GM19238 (cell line): ENCODE results near the gene STAP2.
"Not testable (repeated sequence)": the region's sequence is repeated elsewhere in the genome, so short reads cannot be mapped to it uniquely, and the experiment has no call there.

Source experiments
- DNase-seq: peaks from one replicate; pipeline ENCODE4 v3.0.0; 2011; ENCODE audit warnings: low spot score; ENCODE audit not compliant: insufficient read length

The STAP2 gene

GRCh38 chr19:4301590-4302242 is 36.9 kb downstream of the STAP2 start:
- DNase-seq = no peak

- DNase-seq = no peak
Measured at GRCh38 chr19:4300589-4300988, 38.0 kb downstream of the STAP2 start.

GRCh38 chr19:4298810-4299550 is 39.6 kb downstream of the STAP2 start:
- DNase-seq = no peak

- DNase-seq = no peak
Measured at GRCh38 chr19:4297901-4298809, 40.5 kb downstream of the STAP2 start.

- no peak for DNase-seq
Measured at GRCh38 chr19:4295972-4296771, 42.5 kb downstream of the STAP2 start.

- DNase-seq = no peak
Measured at GRCh38 chr19:4294389-4294788, 44.2 kb downstream of the STAP2 start.

GRCh38 chr19:4292515-4292914 is 46.1 kb downstream of the STAP2 start:
- DNase-seq = no peak

- DNase-seq = no peak
Measured at GRCh38 chr19:4291184-4291732, 47.4 kb downstream of the STAP2 start.

GRCh38 chr19:4288091-4288777 is 50.4 kb downstream of the STAP2 start:
- DNase-seq = no peak

GRCh38 chr19:4286141-4286540 is 52.5 kb downstream of the STAP2 start:
- DNase-seq = not testable (repeated sequence)

- no peak for DNase-seq
Measured at GRCh38 chr19:4284974-4285373, 53.7 kb downstream of the STAP2 start.

GRCh38 chr19:4284176-4284958 is 54.3 kb downstream of the STAP2 start:
- DNase-seq = no peak

- no peak for DNase-seq
Measured at GRCh38 chr19:4279530-4280422, 58.9 kb downstream of the STAP2 start.

GRCh38 chr19:4279267-4279529 is 59.4 kb downstream of the STAP2 start:
- no peak for DNase-seq

- no peak for DNase-seq
Measured at GRCh38 chr19:4278419-4279266, 60.0 kb downstream of the STAP2 start, which contains the start of gene SHD. Gene SHD, plus strand, starts transcription at chr19:4279266. Its CDS starts 798 bp downstream, at chr19:4280064.

- DNase-seq = no peak
Measured at GRCh38 chr19:4278010-4278409, 60.6 kb downstream of the STAP2 start.

GRCh38 chr19:4277191-4277696 is 61.4 kb downstream of the STAP2 start:
- no peak for DNase-seq

GRCh38 chr19:4274321-4274686 is 64.3 kb downstream of the STAP2 start:
- DNase-seq = not testable (repeated sequence)
